HG02870 (cell line): ENCODE results near the gene KCNMB2.
"Not testable (repeated sequence)": the region's sequence is repeated elsewhere in the genome, so short reads cannot be mapped to it uniquely, and the experiment has no call there.

Experiments
- ATAC-seq: cut with Tn5 transposase; IDR thresholded peaks from one replicate; pipeline ENCODE4 v1.9.1; 2021; ENCODE audit warnings: mild to moderate bottlenecking, moderate library complexity; ENCODE audit not compliant: unreplicated experiment

KCNMB2 gene

GRCh38 chr3:178849199-178849910, 313.1 kb downstream of the KCNMB2 start:
- ATAC-seq = no peak

GRCh38 chr3:178850450-178851190, 314.4 kb downstream of the KCNMB2 start:
- ATAC-seq = no peak

- no peak for ATAC-seq
These were observed 315.3 kb downstream of the KCNMB2 start for GRCh38 chr3:178851564-178851963.

GRCh38 chr3:178856804-178857203, 320.6 kb downstream of the KCNMB2 start:
- ATAC-seq = no peak

- no peak for ATAC-seq
These were observed 323.1 kb downstream of the KCNMB2 start for GRCh38 chr3:178859386-178859785.

GRCh38 chr3:178859900-178860436, 323.7 kb downstream of the KCNMB2 start:
- ATAC-seq = not testable (repeated sequence)

GRCh38 chr3:178868681-178869080, 332.4 kb downstream of the KCNMB2 start:
- ATAC-seq = no peak

GRCh38 chr3:178870085-178870484, 333.8 kb downstream of the KCNMB2 start:
- ATAC-seq = no peak

- ATAC-seq = no peak
These were observed 338.9 kb downstream of the KCNMB2 start for GRCh38 chr3:178875157-178875556.

GRCh38 chr3:178875836-178876235, 339.6 kb downstream of the KCNMB2 start:
- ATAC-seq = no peak

GRCh38 chr3:178880274-178880673, 344.0 kb downstream of the KCNMB2 start:
- no peak for ATAC-seq
